ENCODE data around the gene OR4B1.

DNA sequence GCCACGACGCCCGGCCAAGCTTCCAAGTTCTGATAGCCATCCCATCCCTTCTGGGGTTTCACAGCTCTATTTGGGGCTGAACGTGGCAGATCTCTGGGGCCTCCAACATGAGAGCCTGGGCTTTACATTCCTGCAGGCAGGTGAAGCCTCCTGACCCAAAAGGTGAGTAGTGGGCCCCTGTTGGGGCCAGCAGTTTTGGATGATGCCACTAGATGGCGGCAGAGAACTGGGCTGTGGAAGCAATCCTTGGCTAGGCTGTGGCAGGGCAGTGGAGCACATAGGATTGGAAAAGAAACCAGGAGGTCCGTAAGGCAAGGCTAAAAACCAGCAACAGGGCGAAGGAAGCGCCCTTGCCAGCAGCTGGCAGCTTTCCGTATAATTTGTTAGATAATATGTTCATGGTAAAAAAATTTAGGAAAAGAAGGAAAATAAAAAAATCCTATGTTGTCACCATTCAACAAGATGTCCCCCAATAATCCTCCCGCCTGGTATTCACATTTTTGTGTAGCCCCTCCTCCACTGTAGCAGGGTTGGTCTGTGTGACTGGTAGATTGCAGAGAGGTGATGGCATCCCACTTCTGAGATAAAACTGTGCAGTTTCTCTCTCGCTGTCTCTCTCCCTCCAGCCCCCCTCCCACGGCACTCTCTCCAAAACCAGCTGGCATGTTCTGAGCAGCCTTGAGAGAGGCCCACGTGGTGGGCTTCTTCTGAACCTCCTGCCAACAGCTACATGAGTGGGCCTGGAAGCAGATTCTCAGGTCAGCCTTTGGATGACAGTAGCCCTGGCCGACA lies 43.6 kb upstream of the OR4B1 start:
- TF ChIP-seq, protein P1, sequence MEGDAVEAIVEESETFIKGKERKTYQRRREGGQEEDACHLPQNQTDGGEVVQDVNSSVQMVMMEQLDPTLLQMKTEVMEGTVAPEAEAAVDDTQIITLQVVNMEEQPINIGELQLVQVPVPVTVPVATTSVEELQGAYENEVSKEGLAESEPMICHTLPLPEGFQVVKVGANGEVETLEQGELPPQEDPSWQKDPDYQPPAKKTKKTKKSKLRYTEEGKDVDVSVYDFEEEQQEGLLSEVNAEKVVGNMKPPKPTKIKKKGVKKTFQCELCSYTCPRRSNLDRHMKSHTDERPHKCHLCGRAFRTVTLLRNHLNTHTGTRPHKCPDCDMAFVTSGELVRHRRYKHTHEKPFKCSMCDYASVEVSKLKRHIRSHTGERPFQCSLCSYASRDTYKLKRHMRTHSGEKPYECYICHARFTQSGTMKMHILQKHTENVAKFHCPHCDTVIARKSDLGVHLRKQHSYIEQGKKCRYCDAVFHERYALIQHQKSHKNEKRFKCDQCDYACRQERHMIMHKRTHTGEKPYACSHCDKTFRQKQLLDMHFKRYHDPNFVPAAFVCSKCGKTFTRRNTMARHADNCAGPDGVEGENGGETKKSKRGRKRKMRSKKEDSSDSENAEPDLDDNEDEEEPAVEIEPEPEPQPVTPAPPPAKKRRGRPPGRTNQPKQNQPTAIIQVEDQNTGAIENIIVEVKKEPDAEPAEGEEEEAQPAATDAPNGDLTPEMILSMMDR (IDR thresholded peaks at IDR 0.05; ENCODE audit: insufficient read depth, low read length), result peak; percentile 90
- TF ChIP-seq SPI1 (IDR thresholded peaks at IDR 0.05; ENCODE audit: borderline replicate concordance, low read depth) (no peak), POLR2AphosphoS5 (IDR thresholded peaks at IDR 0.05; ENCODE audit: low read depth) (no peak)
